Testis (tissue), 3 donors: ENCODE results near the gene TMEM181. TPM values are rescaled to one million over a fixed set of nuclear protein-coding genes. Genes with fewer than 3 reads are reported as not detected.

Experiments
- DNase-seq: peaks from one replicate; pipeline ENCODE4 v3.0.0-alpha.2; 2019
- H3K27ac ChIP-seq, 2 donors: fragments of 200-600 bp; sonication (generic); one replicate each; pipeline ENCODE4 v1.5.1; 2019
- H3K27me3 ChIP-seq: fragments of 200-600 bp; sonication (generic); one replicate; pipeline ENCODE4 v1.5.1; 2019
- H3K36me3 ChIP-seq: fragments of 200-600 bp; sonication (generic); one replicate; pipeline ENCODE4 v1.5.1; 2017; ENCODE audit warnings: low read depth; ENCODE audit errors: missing control alignments
- H3K4me1 ChIP-seq: fragments of 200-600 bp; sonication (generic); one replicate; pipeline ENCODE4 v1.5.1; 2019
- H3K4me3 ChIP-seq, 2 donors: fragments of 200-600 bp; sonication (generic); one replicate each; pipeline ENCODE4 v1.5.1; 2017 to 2019
- H3K9me3 ChIP-seq: fragments of 200-600 bp; sonication (generic); one replicate; pipeline ENCODE4 v1.5.1; 2017
- CTCF ChIP-seq, 3 experiments: fragments of 450-650 bp in 2 of 3; fragments of 200-600 bp in 1 of 3; sonication (generic) in 1 of 3; IDR thresholded peaks; one replicate each; pipeline ENCODE4 v1.5.1; 2016 to 2019; ENCODE audit warnings: antibody characterized with exemption in 3 of 3, mild to moderate bottlenecking in 2 of 3, moderate library complexity in 1 of 3
- POLR2A ChIP-seq: fragments of 450-650 bp; IDR thresholded peaks from one replicate; pipeline ENCODE4 v1.6.1; 2017; ENCODE audit warnings: antibody characterized with exemption, mild to moderate bottlenecking, moderate library complexity
- WGBS, 2 donors: methylation state at CpG; one replicate each; pipeline ENCODE4 v1.1.5; 2018; 5-methylcytosine and 5-hydroxymethylcytosine counted together
- intact Hi-C: fragments of 100-400 bp; cut with DNase I; formaldehyde crosslinking; loops from one replicate; pipeline ENCODE4 v1.15.1; 2023; ENCODE audit warnings: low total_unique reads
- polyA plus RNA-seq: library from polyadenylated mRNA; stranded (reverse); fragments of 350-450 nt; fragmentation: Illumina TruSeq; extraction: RNeasy Lipid Tissue Mini Kit (QIAGEN cat#74804); gene quantifications from one replicate; pipeline ENCODE4 v1.2.3, GENCODE V29; 2014; ENCODE audit warnings: low read depth, low replicate concordance; ENCODE audit not compliant: insufficient read depth
- total RNA-seq, 2 donors: library from RNA; depleted of rRNA; stranded (reverse); fragments of >200 nt; gene quantifications; one replicate each; pipeline ENCODE4 v1.2.3, GENCODE V29; 2016

Gene TMEM181
- total and polyA plus RNA-seq, 3 donors from 2014 or later: 41.4 to 81.0 (median 74.6) TPM

- Histone ChIP-seq H3K9me3 (no peaks in the 10 kb centered on the region), H3K4me1 (peaks cover 7% of the 10 kb centered on the region), H3K27me3 (no peaks in the 10 kb centered on the region), H3K27ac (peak overlapping the region in 1 of 2 donors; percentile 41), H3K36me3 (no peaks in the 10 kb centered on the region), H3K4me3 (no peak overlapping the region)
- intact Hi-C loops: no loop called here
- TF ChIP-seq POLR2A: no peak
- TF ChIP-seq CTCF (IDR thresholded peaks at IDR 0.05): no peak
- 60 to 83% methylated on average over 7 of the region's 7 CpGs for WGBS, 2 donors
- no peak for DNase-seq
These were observed 20.5 kb upstream of the TMEM181 start for GRCh38 chr6:158539413-158539812.

GRCh38 chr6:158539881-158540280 lies 20.0 kb upstream of the TMEM181 start:
- WGBS, 2 donors: 73 to 80% methylated on average over 6 of the region's 6 CpGs
- H3K27ac ChIP-seq: no peak overlapping the region
- H3K4me3 ChIP-seq: no peak overlapping the region
- H3K36me3 ChIP-seq: no peaks in the 10 kb centered on the region
- TF ChIP-seq POLR2A (no peak), CTCF (IDR thresholded peaks at IDR 0.05) (no peak)
- DNase-seq: no peak
- intact Hi-C loops: no loop called here
- H3K9me3 ChIP-seq: no peaks in the 10 kb centered on the region
- no peaks in the 10 kb centered on the region for H3K27me3 ChIP-seq
- H3K4me1 ChIP-seq: peaks cover 7% of the 10 kb centered on the region

- H3K36me3 ChIP-seq: no peaks in the 10 kb centered on the region
- intact Hi-C loops: no loop called here
- H3K27me3 ChIP-seq: no peaks in the 10 kb centered on the region
- H3K9me3 ChIP-seq: no peaks in the 10 kb centered on the region
- TF ChIP-seq CTCF (IDR thresholded peaks at IDR 0.05): no peak
- peak overlapping the region; percentile 31 to 56 for H3K27ac ChIP-seq
- DNase-seq: peak; percentile 59
- WGBS, 2 donors: 78% methylated on average over 12 of the region's 12 CpGs
- H3K4me1 ChIP-seq: peaks cover 6% of the 10 kb centered on the region
- H3K4me3 ChIP-seq: no peak overlapping the region
These were observed 16.2 kb upstream of the TMEM181 start for GRCh38 chr6:158543606-158544185.

- peaks cover 3% of the 10 kb centered on the region for H3K4me1 ChIP-seq
- no peak for TF ChIP-seq CTCF (IDR thresholded peaks at IDR 0.05)
- TF ChIP-seq POLR2A: no peak
- no peak overlapping the region for H3K4me3 ChIP-seq
- H3K36me3 ChIP-seq: no peaks in the 10 kb centered on the region
- no peak for DNase-seq
- H3K27me3 ChIP-seq: no peaks in the 10 kb centered on the region
- intact Hi-C loops: no loop called here
- H3K9me3 ChIP-seq: no peaks in the 10 kb centered on the region
- WGBS, 2 donors: 87 to 90% methylated on average over 12 of the region's 12 CpGs
- H3K27ac ChIP-seq: peak overlapping the region; percentile 31 to 56
These were observed 15.5 kb upstream of the TMEM181 start for GRCh38 chr6:158544428-158544827.
